ENCODE results near the gene WDR41. TPM values are rescaled to one million over a fixed set of nuclear protein-coding genes. Genes with fewer than 3 reads are reported as not detected.

WDR41 gene
- total RNA-seq, 1 experiment from 2014 or later, result 54.1 TPM

DNA sequence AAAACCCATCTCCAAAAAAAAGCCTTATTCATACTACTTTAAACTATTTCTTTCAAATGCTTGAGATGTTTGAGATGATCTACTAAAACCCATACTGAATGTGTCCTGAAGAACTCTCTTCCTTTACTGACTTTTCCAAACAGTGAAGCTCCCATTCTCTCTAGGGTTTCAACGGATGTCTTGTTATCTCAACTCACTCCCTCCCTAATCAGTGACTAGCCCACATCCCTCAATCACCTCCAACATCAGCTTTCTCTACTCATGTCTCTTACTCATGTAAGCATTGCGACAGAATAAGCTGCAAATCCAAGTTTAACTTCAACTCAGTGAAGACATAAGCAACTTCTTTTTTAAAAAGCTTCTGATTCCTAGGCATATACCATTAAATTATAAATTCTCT is 42.1 kb downstream of the WDR41 start:
- BruUV-seq (replicated peaks), result no TSS peak
- Histone ChIP-seq H3K4me1 (ENCODE audit: control insufficient read depth in 1 of 2, insufficient read depth in 2 of 2, low read length in 2 of 2) (no peaks in the 10 kb centered on the region), H2AFZ (ENCODE audit: low read depth, low read length, poor library complexity, severe bottlenecking) (no peak overlapping the region), H3K79me2 (ENCODE audit: insufficient read depth, low read length) (no peaks in the 10 kb centered on the region), H4K20me1 (ENCODE audit: insufficient read depth) (no peaks in the 10 kb centered on the region), H3K9me2 (ENCODE audit: insufficient read depth) (no peaks in the 10 kb centered on the region), H3K27ac (ENCODE audit: low read depth, low read length) (no peak overlapping the region), H3K4me2 (ENCODE audit: low read length) (no peak overlapping the region), H3K9me3 (ENCODE audit: control insufficient read depth in 1 of 2, insufficient read depth in 1 of 2, low read depth in 1 of 2, low read length in 2 of 2) (no peaks in the 10 kb centered on the region), H3K4me3 (replicated peaks in 1 of 2; ENCODE audit: low read depth in 1 of 2, low read length in 2 of 2) (no peak overlapping the region), H3K9ac (ENCODE audit: low read length) (no peak overlapping the region), H3K36me3 (ENCODE audit: control insufficient read depth in 1 of 2, insufficient read depth in 2 of 2, low read length in 2 of 2) (peaks cover 0 to 5% of the 10 kb centered on the region in 2 experiments; a peak in 2 of 4 replicates), H3K27me3 (ENCODE audit: insufficient read depth, low read length) (no peaks in the 10 kb centered on the region)
- RAD21 ChIA-PET (ENCODE audit: low non-redundant PET in 1 of 2, low total read pairs in 2 of 2, uncharacterized antibody in 2 of 2, unreplicated experiment in 2 of 2), result no interaction called here
- POLR2A ChIA-PET, result no interaction called here
- TF ChIP-seq POLR2A (IDR thresholded peaks at IDR 0.05; ENCODE audit: borderline replicate concordance, extremely low read depth, insufficient read depth, insufficient read length) (no peak), ZNF274 (IDR thresholded peaks at IDR 0.05; ENCODE audit: low read depth, low read length) (no peak), FOSL1 (IDR thresholded peaks at IDR 0.05; ENCODE audit: low read depth) (no peak), SRF (IDR thresholded peaks at IDR 0.05; ENCODE audit: low read depth) (no peak), TCF7L2 (IDR thresholded peaks at IDR 0.05; ENCODE audit: borderline replicate concordance, extremely low read depth, insufficient read depth, insufficient read length) (no peak), ELF1 (IDR thresholded peaks at IDR 0.05; ENCODE audit: borderline replicate concordance, low read depth) (no peak), SIN3A (IDR thresholded peaks at IDR 0.05; ENCODE audit: low read depth) (no peak), CBX3 (IDR thresholded peaks at IDR 0.05; ENCODE audit: low read depth) (no peak), JUND (IDR thresholded peaks at IDR 0.05) (no peak), CEBPB (IDR thresholded peaks at IDR 0.05; ENCODE audit: low read depth) (no peak), SP1 (IDR thresholded peaks at IDR 0.05; ENCODE audit: low read depth) (no peak), ZFX (IDR thresholded peaks at IDR 0.05) (no peak), YY1 (IDR thresholded peaks at IDR 0.05; ENCODE audit: extremely low read depth, insufficient replicate concordance, low read depth, low read length) (no peak), POLR2AphosphoS5 (IDR thresholded peaks at IDR 0.05; ENCODE audit: low read depth, low read length) (no peak), EGR1 (IDR thresholded peaks at IDR 0.05; ENCODE audit: low read depth) (no peak), RAD21 (IDR thresholded peaks at IDR 0.05; ENCODE audit: low read depth) (no peak)
- TF ChIP-seq, protein P1, sequence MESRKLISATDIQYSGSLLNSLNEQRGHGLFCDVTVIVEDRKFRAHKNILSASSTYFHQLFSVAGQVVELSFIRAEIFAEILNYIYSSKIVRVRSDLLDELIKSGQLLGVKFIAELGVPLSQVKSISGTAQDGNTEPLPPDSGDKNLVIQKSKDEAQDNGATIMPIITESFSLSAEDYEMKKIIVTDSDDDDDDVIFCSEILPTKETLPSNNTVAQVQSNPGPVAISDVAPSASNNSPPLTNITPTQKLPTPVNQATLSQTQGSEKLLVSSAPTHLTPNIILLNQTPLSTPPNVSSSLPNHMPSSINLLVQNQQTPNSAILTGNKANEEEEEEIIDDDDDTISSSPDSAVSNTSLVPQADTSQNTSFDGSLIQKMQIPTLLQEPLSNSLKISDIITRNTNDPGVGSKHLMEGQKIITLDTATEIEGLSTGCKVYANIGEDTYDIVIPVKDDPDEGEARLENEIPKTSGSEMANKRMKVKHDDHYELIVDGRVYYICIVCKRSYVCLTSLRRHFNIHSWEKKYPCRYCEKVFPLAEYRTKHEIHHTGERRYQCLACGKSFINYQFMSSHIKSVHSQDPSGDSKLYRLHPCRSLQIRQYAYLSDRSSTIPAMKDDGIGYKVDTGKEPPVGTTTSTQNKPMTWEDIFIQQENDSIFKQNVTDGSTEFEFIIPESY (IDR thresholded peaks at IDR 0.05; ENCODE audit: extremely low read depth, insufficient replicate concordance, low read length), result no peak
- TF ChIP-seq, protein P2, sequence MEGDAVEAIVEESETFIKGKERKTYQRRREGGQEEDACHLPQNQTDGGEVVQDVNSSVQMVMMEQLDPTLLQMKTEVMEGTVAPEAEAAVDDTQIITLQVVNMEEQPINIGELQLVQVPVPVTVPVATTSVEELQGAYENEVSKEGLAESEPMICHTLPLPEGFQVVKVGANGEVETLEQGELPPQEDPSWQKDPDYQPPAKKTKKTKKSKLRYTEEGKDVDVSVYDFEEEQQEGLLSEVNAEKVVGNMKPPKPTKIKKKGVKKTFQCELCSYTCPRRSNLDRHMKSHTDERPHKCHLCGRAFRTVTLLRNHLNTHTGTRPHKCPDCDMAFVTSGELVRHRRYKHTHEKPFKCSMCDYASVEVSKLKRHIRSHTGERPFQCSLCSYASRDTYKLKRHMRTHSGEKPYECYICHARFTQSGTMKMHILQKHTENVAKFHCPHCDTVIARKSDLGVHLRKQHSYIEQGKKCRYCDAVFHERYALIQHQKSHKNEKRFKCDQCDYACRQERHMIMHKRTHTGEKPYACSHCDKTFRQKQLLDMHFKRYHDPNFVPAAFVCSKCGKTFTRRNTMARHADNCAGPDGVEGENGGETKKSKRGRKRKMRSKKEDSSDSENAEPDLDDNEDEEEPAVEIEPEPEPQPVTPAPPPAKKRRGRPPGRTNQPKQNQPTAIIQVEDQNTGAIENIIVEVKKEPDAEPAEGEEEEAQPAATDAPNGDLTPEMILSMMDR (IDR thresholded peaks at IDR 0.05 in 2 of 3, conservative IDR thresholded peaks at IDR 0.05 in 1 of 3; ENCODE audit: borderline replicate concordance in 1 of 3, insufficient read depth in 1 of 3, low read depth in 2 of 3, low read length in 2 of 3), result no peak
- TF ChIP-seq, protein P3, sequence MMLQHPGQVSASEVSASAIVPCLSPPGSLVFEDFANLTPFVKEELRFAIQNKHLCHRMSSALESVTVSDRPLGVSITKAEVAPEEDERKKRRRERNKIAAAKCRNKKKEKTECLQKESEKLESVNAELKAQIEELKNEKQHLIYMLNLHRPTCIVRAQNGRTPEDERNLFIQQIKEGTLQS (IDR thresholded peaks at IDR 0.05), result no peak
- TF ChIP-seq, protein P4, sequence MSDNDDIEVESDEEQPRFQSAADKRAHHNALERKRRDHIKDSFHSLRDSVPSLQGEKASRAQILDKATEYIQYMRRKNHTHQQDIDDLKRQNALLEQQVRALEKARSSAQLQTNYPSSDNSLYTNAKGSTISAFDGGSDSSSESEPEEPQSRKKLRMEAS (IDR thresholded peaks at IDR 0.05), result no peak
- intact Hi-C loops (cut with micrococcal nuclease), result no loop called here
- no peak for DNase-seq (ENCODE audit: low read depth, low spot score)
- CTCF ChIA-PET, result no interaction called here
- ATAC-seq, result no peak

Measured in HCT116 (cell line).